ENCODE results near the gene C2CD2L.
"Not testable (repeated sequence)": the region's sequence is repeated elsewhere in the genome, so short reads cannot be mapped to it uniquely, and the experiment has no call there.

C2CD2L gene

GRCh38 chr11:119106564-119107537, at the start of gene C2CD2L:
TSS of gene C2CD2L (plus strand) at chr11:119107344. CDS start at chr11:119107742, 398 bp downstream.
- peak; percentile 90 for DNase-seq

GRCh38 chr11:119059128-119059527, 48.0 kb upstream of the C2CD2L start:
- DNase-seq = not testable (repeated sequence)

- no peak for DNase-seq
Measured at GRCh38 chr11:119061256-119061655, 45.9 kb upstream of the C2CD2L start.

GRCh38 chr11:119062779-119063178, 44.4 kb upstream of the C2CD2L start:
- no peak for DNase-seq

GRCh38 chr11:119065369-119065768, 41.8 kb upstream of the C2CD2L start:
- DNase-seq = peak; percentile 69

GRCh38 chr11:119067371-119068222, 39.5 kb upstream of the C2CD2L start, which contains the start of gene VPS11:
TSS of gene VPS11 (plus strand) at chr11:119067818. CDS start at chr11:119067824, 6 bp downstream.
- DNase-seq = peak; percentile 97

GRCh38 chr11:119077839-119078238, 29.3 kb upstream of the C2CD2L start:
- DNase-seq = no peak

- no peak for DNase-seq
Measured at GRCh38 chr11:119078675-119079420, 28.3 kb upstream of the C2CD2L start.

- DNase-seq = no peak
Measured at GRCh38 chr11:119081682-119082260, 25.4 kb upstream of the C2CD2L start.

GRCh38 chr11:119084663-119085436, 22.3 kb upstream of the C2CD2L start, which contains the start of gene HMBS:
TSS of gene HMBS (plus strand) at chr11:119084881. CDS start at chr11:119085034, 153 bp downstream.
- DNase-seq = peak; percentile 94

GRCh38 chr11:119085437-119085847, 21.7 kb upstream of the C2CD2L start:
- no peak for DNase-seq

GRCh38 chr11:119087123-119087522, 20.0 kb upstream of the C2CD2L start:
- DNase-seq = no peak

- no peak for DNase-seq
Measured at GRCh38 chr11:119087747-119088241, 19.4 kb upstream of the C2CD2L start.

- DNase-seq = no peak
Measured at GRCh38 chr11:119088406-119088805, 18.7 kb upstream of the C2CD2L start.

GRCh38 chr11:119089319-119089718, 17.8 kb upstream of the C2CD2L start:
- DNase-seq = no peak

- DNase-seq = no peak
Measured at GRCh38 chr11:119091178-119091577, 16.0 kb upstream of the C2CD2L start.

GRCh38 chr11:119091966-119092879, 14.9 kb upstream of the C2CD2L start:
- no peak for DNase-seq

GRCh38 chr11:119092880-119093842, 14.0 kb upstream of the C2CD2L start:
- DNase-seq = no peak
